H1 (cell line): ENCODE results near the gene CCDC144A. TPM values are rescaled to one million over a fixed set of nuclear protein-coding genes. Genes with fewer than 3 reads are reported as not detected.
"Not testable (repeated sequence)": the region's sequence is repeated elsewhere in the genome, so short reads cannot be mapped to it uniquely, and the experiment has no call there.

Source experiments
- CTCF ChIA-PET: fragments of 300-600 bp; sonication (Branson Sonifier 250); formaldehyde crosslinking; loops from one replicate; lab custom pipeline; 2021; ENCODE audit not compliant: partially characterized antibody; lab: Charles Lee
- POLR2A ChIA-PET: fragments of 300-600 bp; sonication (Branson Sonifier 250); formaldehyde crosslinking; loops from one replicate; lab custom pipeline; 2021; ENCODE audit warnings: inconsistent platforms; ENCODE audit not compliant: partially characterized antibody; lab: Charles Lee
- DNase-seq, 2 experiments: peaks; one replicate each; pipeline versions ENCODE4 v3.0.0 to v3.0.0-alpha.2; 2010 to 2022; ENCODE audit warnings: low spot score in 2 of 2, low read depth in 1 of 2, mixed read lengths in 1 of 2
- FAIRE-seq: peaks from 2 replicates; lab custom pipeline; 2011; peaks lifted over from hg19 to GRCh38; lab: Jason Lieb, UNC
- H2AFZ ChIP-seq: 2 replicates; pipeline ENCODE4 v1.8.1; 2012; ENCODE audit warnings: low read length, inconsistent platforms
- H2AK5ac ChIP-seq: 2 replicates; pipeline ENCODE4 v1.6.1; 2013; ENCODE audit warnings: low read depth, low read length
- H2BK120ac ChIP-seq: replicated peaks from 2 replicates; pipeline ENCODE3; 2013; ENCODE audit warnings: low read depth, low read length, inconsistent platforms
- H2BK12ac ChIP-seq: 2 replicates; pipeline ENCODE4 v1.6.1; 2013; ENCODE audit warnings: low read depth, low read length
- H2BK15ac ChIP-seq: 2 replicates; pipeline ENCODE4 v1.6.1; 2013; ENCODE audit warnings: low read length
- H2BK20ac ChIP-seq: 2 replicates; pipeline ENCODE4 v1.6.1; 2013; ENCODE audit warnings: low read length
- H2BK5ac ChIP-seq: 2 replicates; pipeline ENCODE4 v1.6.1; 2013; ENCODE audit warnings: low read depth, low read length
- H3K14ac ChIP-seq: 2 replicates; pipeline ENCODE4 v1.6.1; 2013; ENCODE audit warnings: inconsistent platforms; ENCODE audit not compliant: insufficient read length
- H3K18ac ChIP-seq: 2 replicates; pipeline ENCODE4 v1.6.1; 2013; ENCODE audit warnings: low read length; ENCODE audit errors: extremely low read depth
- H3K23ac ChIP-seq: 2 replicates; pipeline ENCODE4 v1.6.1; 2013; ENCODE audit warnings: inconsistent platforms; ENCODE audit not compliant: insufficient read length
- H3K23me2 ChIP-seq: 2 replicates; pipeline ENCODE4 v1.6.1; 2013; ENCODE audit warnings: low read depth, low read length
- H3K27ac ChIP-seq: 2 replicates; pipeline ENCODE4 v1.6.1; 2011; ENCODE audit warnings: low read depth, low read length, inconsistent platforms
- H3K27me3 ChIP-seq, 4 experiments: replicated peaks in 1 of 4; 1 replicate in 1 of 4; 2 replicates in 3 of 4; pipeline versions ENCODE4 v1.6.1 to v1.8.1; 2011 to 2013; ENCODE audit warnings: low read length in 3 of 4, mild to moderate bottlenecking in 3 of 4, inconsistent platforms in 2 of 4, mixed read lengths in 2 of 4, moderate library complexity in 1 of 4; ENCODE audit not compliant: control insufficient read depth in 3 of 4, insufficient read depth in 3 of 4; ENCODE audit errors: extremely low read depth in 1 of 4
- H3K36me3 ChIP-seq, 4 experiments: 2 replicates each; pipeline versions ENCODE4 v1.6.1 to v1.8.1; 2011 to 2013; ENCODE audit warnings: mild to moderate bottlenecking in 4 of 4, low read length in 3 of 4, moderate library complexity in 2 of 4, control low read depth in 1 of 4, inconsistent platforms in 1 of 4; ENCODE audit not compliant: insufficient read depth in 4 of 4, control insufficient read depth in 2 of 4
- H3K4ac ChIP-seq: replicated peaks from 2 replicates; pipeline ENCODE3; 2013; ENCODE audit warnings: low read length, low read depth, mixed read lengths, inconsistent platforms; ENCODE audit not compliant: insufficient read length
- H3K4me1 ChIP-seq, 4 experiments: replicated peaks in 1 of 4; 1 replicate in 1 of 4; 2 replicates in 3 of 4; pipeline versions ENCODE4 v1.6.1 to v1.8.1; 2011 to 2013; ENCODE audit warnings: low read length in 3 of 4, inconsistent platforms in 2 of 4, mixed read lengths in 1 of 4; ENCODE audit not compliant: insufficient read depth in 4 of 4, control insufficient read depth in 3 of 4
- H3K4me2 ChIP-seq, 2 experiments: 2 replicates each; pipeline versions ENCODE4 v1.6.1 to v1.8.1; 2011 to 2013; ENCODE audit warnings: low read depth in 2 of 2, low read length in 2 of 2, control low read depth in 1 of 2, inconsistent platforms in 1 of 2, mild to moderate bottlenecking in 1 of 2; ENCODE audit not compliant: insufficient read depth in 1 of 2
- H3K4me3 ChIP-seq, 4 experiments: fragments of 200-600, 300-600 bp in 1 of 4; sonication (generic), shearing (Covaris generic), sonication (Bioruptor Twin) in 1 of 4; 2 replicates each; pipeline versions ENCODE4 v1.5.1 to v1.8.1; 2011 to 2016; ENCODE audit warnings: low read length in 4 of 4, low read depth in 3 of 4, control low read depth in 2 of 4, inconsistent platforms in 2 of 4, mild to moderate bottlenecking in 2 of 4, mixed read lengths in 1 of 4, moderate library complexity in 1 of 4; ENCODE audit not compliant: insufficient read depth in 2 of 4; ENCODE audit errors: extremely low read depth in 1 of 4
- H3K56ac ChIP-seq: replicated peaks from 2 replicates; pipeline ENCODE3; 2013; ENCODE audit warnings: low read depth, mild to moderate bottlenecking, mixed read lengths, low read length, inconsistent platforms; ENCODE audit not compliant: insufficient read length
- H3K79me1 ChIP-seq: 2 replicates; pipeline ENCODE4 v1.6.1; 2013; ENCODE audit warnings: low read depth, low read length, control low read depth
- H3K79me2 ChIP-seq, 2 experiments: 2 replicates each; pipeline versions ENCODE4 v1.6.1 to v1.8.1; 2012 to 2013; ENCODE audit warnings: low read length in 2 of 2, mild to moderate bottlenecking in 2 of 2, inconsistent platforms in 1 of 2; ENCODE audit not compliant: insufficient read depth in 2 of 2, control insufficient read depth in 1 of 2
- H3K9ac ChIP-seq, 4 experiments: replicated peaks in 1 of 4; 1 replicate in 1 of 4; 2 replicates in 3 of 4; pipeline versions ENCODE4 v1.6.1 to v1.8.1; 2011 to 2013; ENCODE audit warnings: low read depth in 3 of 4, low read length in 3 of 4, control low read depth in 2 of 4, mild to moderate bottlenecking in 2 of 4, moderate library complexity in 2 of 4, inconsistent platforms in 1 of 4; ENCODE audit errors: extremely low read depth in 1 of 4
- H3K9me3 ChIP-seq, 2 experiments: 2 replicates each; pipeline versions ENCODE4 v1.6.1 to v1.8.1; 2012 to 2013; ENCODE audit warnings: mild to moderate bottlenecking in 2 of 2, moderate library complexity in 2 of 2, control low read depth in 1 of 2, inconsistent platforms in 1 of 2, low read depth in 1 of 2, low read length in 1 of 2, mixed read lengths in 1 of 2; ENCODE audit not compliant: insufficient read depth in 2 of 2
- H4K20me1 ChIP-seq, 2 experiments: replicated peaks in 1 of 2; 2 replicates each; pipeline versions ENCODE3 to v1.8.1; 2011 to 2013; ENCODE audit warnings: inconsistent platforms in 2 of 2, low read length in 2 of 2, mild to moderate bottlenecking in 1 of 2; ENCODE audit not compliant: insufficient read depth in 2 of 2, control insufficient read depth in 1 of 2
- H4K5ac ChIP-seq: 2 replicates; pipeline ENCODE4 v1.6.1; 2013; ENCODE audit warnings: low read length, low read depth, mixed read lengths, inconsistent platforms; ENCODE audit not compliant: insufficient read length
- H4K8ac ChIP-seq: 2 replicates; pipeline ENCODE4 v1.8.0; 2013; ENCODE audit warnings: mild to moderate bottlenecking, moderate library complexity, low read length, inconsistent platforms; ENCODE audit not compliant: insufficient read depth; ENCODE audit errors: extremely low read depth
- H4K91ac ChIP-seq: replicated peaks from 2 replicates; pipeline ENCODE3; 2013; ENCODE audit warnings: low read length, mixed read lengths, inconsistent platforms; ENCODE audit not compliant: insufficient read length
- whole genome bisulfite sequencing, 2 experiments: shearing (Covaris generic) in 1 of 2; methylation state at CpG; one replicate each; pipeline versions ENCODE4 v1.1.6 to v1.1.7; 2013 to 2015; ENCODE audit warnings: low lambda C conversion rate in 2 of 2, mixed read lengths in 2 of 2, inconsistent platforms in 1 of 2, low coverage in 1 of 2, missing lambda C conversion rate in 1 of 2; ENCODE audit not compliant: insufficient replicate concordance in 2 of 2, insufficient coverage in 1 of 2, insufficient read length in 1 of 2; ENCODE audit errors: extremely low coverage in 1 of 2, missing lambda C conversion rate in 1 of 2; 5-methylcytosine and 5-hydroxymethylcytosine counted together
- polyA plus RNA-seq, 7 experiments: library from polyadenylated mRNA; depleted of rRNA in 3 of 7; stranded (reverse) in 5 of 7; unstranded in 2 of 7; fragments of >200 nt in 5 of 7; fragments of 200-250 nt in 2 of 7; gene quantifications; 1 replicate in 5 of 7; 2 replicates in 1 of 7; 4 replicates in 1 of 7; pipeline versions ENCODE4 v1.2.1 to v1.2.3, GENCODE V29; 2011 to 2013; ENCODE audit warnings: missing spikeins in 2 of 7, mixed read lengths in 2 of 7
- total RNA-seq: library from RNA; stranded (reverse); fragmentation: NEBNext Ultra II Directional; extraction: Animal tissue kit (Norgen Biotek cat#: 25700); gene quantifications from 2 replicates; pipeline ENCODE4 v1.2.1, GENCODE V29; 2021

The CCDC144A gene
- total and polyA plus RNA-seq, 2 of the 8 experiments (the other 6 are each of a cell fraction or from before 2014, with no cell fraction given), result 0.35 to 1.7 TPM

DNA sequence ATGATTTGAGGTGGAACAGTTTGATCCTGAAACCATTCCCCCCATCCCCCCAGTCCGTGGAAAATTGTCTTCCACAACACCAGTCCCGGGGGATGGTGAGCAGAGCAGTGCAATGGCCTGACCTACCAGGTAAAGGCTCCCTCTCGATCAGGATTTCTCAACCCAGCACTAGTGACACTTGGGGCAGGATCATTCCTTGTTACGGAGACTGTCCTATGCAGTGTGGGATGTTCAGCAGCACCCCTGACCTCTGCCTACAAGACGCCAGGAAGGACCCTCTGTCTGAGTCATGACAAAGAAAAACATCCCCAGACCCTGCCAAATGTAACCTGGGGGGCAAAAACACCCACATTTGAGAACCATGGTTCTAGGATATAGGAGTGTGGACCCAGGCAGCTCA is 114.8 kb downstream of the CCDC144A start:
- WGBS, 2 experiments, result 84% methylated on average over 5 of the region's 5 CpGs; no CpG with 5 or more reads in 1 of the 2 experiments
- H3K27ac ChIP-seq, H2AFZ ChIP-seq, CTCF ChIA-PET, H3K79me1 ChIP-seq, H3K4me1 ChIP-seq, H3K14ac ChIP-seq, H3K56ac ChIP-seq, H3K4me3 ChIP-seq, H4K20me1 ChIP-seq, H2AK5ac ChIP-seq, H3K4me2 ChIP-seq, H2BK12ac ChIP-seq, H3K36me3 ChIP-seq, H2BK5ac ChIP-seq, H3K4ac ChIP-seq, H2BK120ac ChIP-seq, DNase-seq, H3K9ac ChIP-seq, H3K23ac ChIP-seq, POLR2A ChIA-PET, H3K9me3 ChIP-seq, H3K27me3 ChIP-seq, H4K8ac ChIP-seq, H4K5ac ChIP-seq, H3K18ac ChIP-seq, H3K23me2 ChIP-seq, FAIRE-seq, H2BK15ac ChIP-seq, H3K79me2 ChIP-seq, H2BK20ac ChIP-seq, H4K91ac ChIP-seq: not testable (repeated sequence)

DNA sequence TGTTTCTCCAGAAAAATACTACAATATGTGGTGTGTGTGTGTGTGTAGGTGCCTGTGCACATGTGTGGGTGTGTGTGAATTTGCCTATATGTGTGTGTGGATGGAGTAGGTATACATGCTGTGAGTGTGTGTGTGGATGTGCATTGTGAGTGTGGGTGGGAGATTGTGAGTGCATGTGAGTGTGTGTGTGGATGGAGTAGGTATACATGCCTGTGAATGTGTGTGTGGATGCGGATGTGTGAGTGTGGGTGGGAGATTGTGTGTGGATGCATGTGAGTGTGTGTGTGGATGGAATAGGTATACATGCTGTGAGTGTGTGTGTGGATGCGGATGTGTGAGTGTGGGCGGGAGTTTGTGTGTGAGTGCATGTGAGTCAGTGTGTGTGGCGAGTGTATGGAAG is 116.6 kb downstream of the CCDC144A start:
- not testable (repeated sequence) for H3K9ac ChIP-seq
- 72% methylated on average over 4 of the region's 4 CpGs; no CpG with 5 or more reads in 1 of the 2 experiments for WGBS, 2 experiments

More for the DNA sequence above, 116.6 kb downstream of the CCDC144A start:
- H4K91ac ChIP-seq, DNase-seq, POLR2A ChIA-PET, H3K4me3 ChIP-seq, H4K5ac ChIP-seq, H3K27me3 ChIP-seq, H4K8ac ChIP-seq, H3K79me1 ChIP-seq, H2AK5ac ChIP-seq, H3K18ac ChIP-seq, H2BK12ac ChIP-seq, H2BK20ac ChIP-seq, H3K4ac ChIP-seq, H2BK5ac ChIP-seq, H2AFZ ChIP-seq, H3K79me2 ChIP-seq, H3K14ac ChIP-seq, H3K56ac ChIP-seq, H3K36me3 ChIP-seq, H3K23me2 ChIP-seq, H3K9me3 ChIP-seq, H2BK120ac ChIP-seq, FAIRE-seq, H3K27ac ChIP-seq, H3K4me2 ChIP-seq, H2BK15ac ChIP-seq, H4K20me1 ChIP-seq, H3K4me1 ChIP-seq, H3K23ac ChIP-seq: not testable (repeated sequence)
- CTCF ChIA-PET, result interaction anchor here (0.6 kb wide), 1 partner anchor 1015 kb away, joined by 3 read pairs; no protein-coding TSS in a partner anchor
